ENCODE data around the gene RGS14. TPM values are rescaled to one million over a fixed set of nuclear protein-coding genes. Genes with fewer than 3 reads are reported as not detected.

RGS14 gene
- total and polyA plus RNA-seq, 8 donors, result 4.2 to 100 (median 19.0) TPM; not detected in 1

DNA sequence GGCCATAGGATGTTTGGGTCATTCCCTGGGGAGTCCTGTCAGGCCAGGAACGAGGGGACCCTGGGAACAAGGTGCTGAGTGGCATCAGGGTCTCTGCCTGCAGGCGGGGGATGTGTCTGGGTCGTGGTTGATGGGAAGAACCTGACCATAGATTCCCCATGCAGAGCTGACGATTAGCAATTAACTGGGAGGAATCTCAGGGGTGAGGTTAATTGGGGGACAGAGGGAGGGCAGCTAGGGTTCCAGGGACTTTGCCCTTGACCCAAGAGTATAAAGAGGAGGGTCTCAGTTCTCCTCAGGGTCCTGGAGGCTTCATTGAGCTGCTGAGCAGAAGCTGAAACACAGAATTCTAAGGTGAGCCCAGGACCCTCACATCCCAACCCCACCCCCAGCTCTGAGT lies 26.4 kb downstream of the RGS14 start, which contains the start of gene SLC34A1:
Gene SLC34A1 (plus strand): TSS at position 301 of the 400 bp plus-strand sequence. CDS start 1,308 bp downstream, outside the sequence.
- Histone ChIP-seq H3K4me1 (peaks cover 4 to 15% (median 13%) of the 10 kb centered on the region in 4 donors), H3K27me3 (peaks cover 0 to 33% (median 3%) of the 10 kb centered on the region in 3 donors), H3K4me3 (no peak within 1 kb of the TSS), H3K36me3 (no peaks in the 10 kb centered on the region), H3K9me3 (no peaks in the 10 kb centered on the region), H3K27ac (no peak within 1 kb of the TSS)
- 59 to 76% (median 62%) methylated on average over 4 of the region's 4 CpGs for WGBS, 5 donors
- no peak for DNase-seq
- intact Hi-C loops (cut with DNase I; ENCODE audit: low total_unique reads), result no loop called here
- TF ChIP-seq CTCF (IDR thresholded peaks at IDR 0.05) (no peak), POLR2AphosphoS5 (IDR thresholded peaks at IDR 0.05) (no peak), POLR2A (IDR thresholded peaks at IDR 0.05) (no peak), EP300 (IDR thresholded peaks at IDR 0.05) (no peak)

DNA sequence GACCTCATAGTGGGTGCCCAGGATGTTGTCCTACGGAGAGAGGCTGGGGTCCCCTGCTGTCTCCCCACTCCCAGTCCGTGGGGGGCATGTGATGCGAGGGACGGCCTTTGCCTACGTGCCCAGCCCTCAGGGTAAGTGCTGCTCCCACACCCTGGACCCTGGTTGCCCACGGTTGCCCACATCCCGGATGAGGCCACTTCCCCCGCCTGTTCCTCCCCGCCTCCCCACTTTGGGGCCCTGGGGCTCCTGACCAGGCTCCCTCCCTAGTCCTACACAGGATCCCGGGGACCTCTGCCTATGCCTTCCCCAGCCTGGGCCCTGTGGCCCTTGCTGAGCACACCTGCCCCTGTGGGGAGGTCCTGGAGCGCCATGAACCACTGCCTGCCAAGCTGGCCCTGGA lies 28.0 kb downstream of the RGS14 start:
- WGBS, 5 donors, result 65 to 71% (median 67%) methylated on average over 10 to 11 of the region's 11 CpGs; no CpG with 5 or more reads in 1 of the 5 donors
- Histone ChIP-seq H3K27me3 (peaks cover 0 to 37% (median 3%) of the 10 kb centered on the region in 3 donors), H3K27ac (no peak overlapping the region), H3K4me1 (peaks cover 0 to 27% (median 23%) of the 10 kb centered on the region in 4 donors), H3K36me3 (no peaks in the 10 kb centered on the region), H3K9me3 (no peaks in the 10 kb centered on the region), H3K4me3 (no peak overlapping the region)
- DNase-seq, result no peak
- intact Hi-C loops (cut with DNase I; ENCODE audit: low total_unique reads), result no loop called here
- TF ChIP-seq POLR2AphosphoS5 (IDR thresholded peaks at IDR 0.05) (no peak), POLR2A (IDR thresholded peaks at IDR 0.05) (no peak), CTCF (IDR thresholded peaks at IDR 0.05) (no peak), EP300 (IDR thresholded peaks at IDR 0.05) (no peak)

DNA sequence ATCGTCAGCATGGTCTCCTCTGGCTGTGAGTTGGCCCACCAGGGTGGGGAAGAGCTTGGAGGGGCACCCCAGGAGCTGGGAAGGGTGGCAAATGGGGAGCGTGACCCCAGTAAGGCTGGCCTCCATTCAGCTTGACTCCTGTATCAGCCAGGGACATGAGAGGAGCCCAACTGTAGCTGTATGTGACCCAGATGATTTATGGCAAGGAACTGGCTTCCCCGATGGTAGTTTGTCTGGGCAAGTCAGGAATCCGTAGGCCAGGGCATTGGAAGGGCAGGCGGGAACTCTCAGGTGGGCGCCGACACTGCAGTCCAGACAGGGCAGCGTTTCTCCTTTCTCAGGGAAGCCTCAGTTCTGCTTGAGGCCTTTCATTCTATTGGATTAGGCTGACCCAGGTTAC lies 28.8 kb downstream of the RGS14 start:
- H3K36me3 ChIP-seq, result no peaks in the 10 kb centered on the region
- TF ChIP-seq CTCF (IDR thresholded peaks at IDR 0.05) (no peak), POLR2A (IDR thresholded peaks at IDR 0.05) (no peak), EP300 (IDR thresholded peaks at IDR 0.05) (no peak), POLR2AphosphoS5 (IDR thresholded peaks at IDR 0.05) (no peak)
- intact Hi-C loops (cut with DNase I; ENCODE audit: low total_unique reads), result no loop called here
- H3K27ac ChIP-seq, result no peak overlapping the region
- peaks cover 0 to 28% (median 23%) of the 10 kb centered on the region in 4 donors for H3K4me1 ChIP-seq
- no peaks in the 10 kb centered on the region for H3K9me3 ChIP-seq
- H3K27me3 ChIP-seq, result peaks cover 0 to 37% (median 3%) of the 10 kb centered on the region in 3 donors
- no peak for DNase-seq
- no peak overlapping the region for H3K4me3 ChIP-seq
- WGBS, 5 donors, result 82 to 87% (median 84%) methylated on average over 8 of the region's 8 CpGs

- Histone ChIP-seq H3K36me3 (no peaks in the 10 kb centered on the region), H3K9me3 (no peaks in the 10 kb centered on the region), H3K4me1 (peaks cover 0 to 25% (median 20%) of the 10 kb centered on the region in 4 donors), H3K27me3 (peaks cover 0 to 37% (median 3%) of the 10 kb centered on the region in 3 donors), H3K27ac (no peak overlapping the region), H3K4me3 (no peak overlapping the region)
- no peak for TF ChIP-seq POLR2A (IDR thresholded peaks at IDR 0.05)
- TF ChIP-seq CTCF (IDR thresholded peaks at IDR 0.05), result no peak
- no peak for TF ChIP-seq POLR2AphosphoS5 (IDR thresholded peaks at IDR 0.05)
- no peak for TF ChIP-seq EP300 (IDR thresholded peaks at IDR 0.05)
- 78 to 89% (median 84%) methylated on average over 14 of the region's 14 CpGs for WGBS, 5 donors
- DNase-seq, result no peak
- intact Hi-C loops (cut with DNase I; ENCODE audit: low total_unique reads), result no loop called here
Observed at GRCh38 chr5:177387405-177387804, 29.7 kb downstream of the RGS14 start.
